ENCODE results near the gene PHETA2. TPM values are rescaled to one million over a fixed set of nuclear protein-coding genes. Genes with fewer than 3 reads are reported as not detected.

The PHETA2 gene, protein sequence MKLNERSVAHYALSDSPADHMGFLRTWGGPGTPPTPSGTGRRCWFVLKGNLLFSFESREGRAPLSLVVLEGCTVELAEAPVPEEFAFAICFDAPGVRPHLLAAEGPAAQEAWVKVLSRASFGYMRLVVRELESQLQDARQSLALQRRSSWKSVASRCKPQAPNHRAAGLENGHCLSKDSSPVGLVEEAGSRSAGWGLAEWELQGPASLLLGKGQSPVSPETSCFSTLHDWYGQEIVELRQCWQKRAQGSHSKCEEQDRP
- polyA plus RNA-seq (2011; rRNA removed) (0.03 TPM in 1 of 2 replicates, not detected in the other), polyA plus RNA-seq (2017; fragmentation: RNase III; extraction: RNeasy Plus Mini Kit Qiagen cat#74134 plus additional on column Dnase treatment) (0.04 TPM in 1 of 3 replicates, not detected in the others), polyA minus RNA-seq (2011; rRNA and poly(A)+ RNA removed) (not detected in 2 replicates)
- not detected in 2 replicates for polyA plus RNA-seq (2012; cell fraction: cytosol; rRNA removed)
- polyA plus RNA-seq (2012; cell fraction: nucleus; rRNA removed) = 0.05 and 0.06 TPM in 2 replicates

DNA sequence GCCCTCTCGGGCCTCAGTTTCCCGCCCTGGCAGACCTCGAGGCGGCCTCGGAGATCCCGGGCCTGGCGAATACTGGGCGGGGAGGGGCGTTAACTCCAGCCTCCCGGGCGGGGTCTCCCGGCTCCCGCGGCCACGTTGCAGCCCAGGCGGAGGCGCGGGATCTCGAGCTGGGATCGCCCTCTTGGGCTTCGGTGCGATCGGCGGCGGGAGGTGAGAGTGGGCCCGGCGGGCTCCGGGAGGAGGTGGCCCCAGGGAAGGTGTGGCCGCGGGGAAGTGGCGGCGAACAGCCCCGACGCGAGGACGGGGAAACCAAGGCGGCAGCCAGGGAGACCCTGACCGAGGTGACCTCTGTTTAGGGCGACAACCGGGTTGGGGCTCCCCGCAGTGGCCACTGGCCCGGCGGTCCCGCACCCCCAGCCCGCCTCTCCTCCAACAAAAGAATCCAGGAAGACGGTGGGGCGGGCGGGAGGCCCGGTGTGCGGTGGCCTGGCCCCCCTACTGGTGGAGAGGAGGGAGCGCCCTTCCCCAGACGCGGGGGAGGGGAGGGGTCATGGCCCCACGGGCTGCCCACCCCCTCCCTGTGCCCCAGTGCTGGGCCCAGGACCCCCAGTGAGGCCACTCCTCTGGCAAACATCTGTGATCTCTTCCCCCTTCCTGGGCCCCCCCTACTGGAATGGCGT is at the start of gene PHETA2:
Gene PHETA2, plus strand, starts transcription at position 117 of the 680 bp plus-strand sequence. CDS start 3,046 bp downstream, outside the sequence.
- no peak for FAIRE-seq
- Histone ChIP-seq H3K4me2 (no peak within 1 kb of the TSS), H3K4me1 (peaks cover 9% of the 10 kb centered on the region; the same call in 2 of the 3 replicates), H3K9me3 (peaks cover 7% of the 10 kb centered on the region; the same call in 1 of the 3 replicates), H3K27ac (no peak within 1 kb of the TSS), H3K4me3 (no peak within 1 kb of the TSS)
- 46% methylated on average over 8 of the region's 55 CpGs for WGBS (ENCODE audit: missing lambda C conversion rate)
- no peak for ATAC-seq
- no peak for DNase-seq (ENCODE audit: low read depth in 1 of 2, low spot score in 1 of 2)
- ChIA-PET POLR2A (no interaction called here), CTCF (no interaction called here)
- TF ChIP-seq, protein P1, sequence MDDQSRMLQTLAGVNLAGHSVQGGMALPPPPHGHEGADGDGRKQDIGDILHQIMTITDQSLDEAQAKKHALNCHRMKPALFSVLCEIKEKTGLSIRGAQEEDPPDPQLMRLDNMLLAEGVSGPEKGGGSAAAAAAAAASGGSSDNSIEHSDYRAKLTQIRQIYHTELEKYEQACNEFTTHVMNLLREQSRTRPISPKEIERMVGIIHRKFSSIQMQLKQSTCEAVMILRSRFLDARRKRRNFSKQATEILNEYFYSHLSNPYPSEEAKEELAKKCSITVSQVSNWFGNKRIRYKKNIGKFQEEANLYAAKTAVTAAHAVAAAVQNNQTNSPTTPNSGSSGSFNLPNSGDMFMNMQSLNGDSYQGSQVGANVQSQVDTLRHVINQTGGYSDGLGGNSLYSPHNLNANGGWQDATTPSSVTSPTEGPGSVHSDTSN (IDR thresholded peaks at IDR 0.05) = no peak
- no peak for TF ChIP-seq SREBF2 (IDR thresholded peaks at IDR 0.05)
- TF ChIP-seq JUN (IDR thresholded peaks at IDR 0.05) = no peak
- TF ChIP-seq RAD21 (conservative IDR thresholded peaks at IDR 0.05 in 1 of 2, IDR thresholded peaks at IDR 0.05 in 1 of 2) = no peak

DNA sequence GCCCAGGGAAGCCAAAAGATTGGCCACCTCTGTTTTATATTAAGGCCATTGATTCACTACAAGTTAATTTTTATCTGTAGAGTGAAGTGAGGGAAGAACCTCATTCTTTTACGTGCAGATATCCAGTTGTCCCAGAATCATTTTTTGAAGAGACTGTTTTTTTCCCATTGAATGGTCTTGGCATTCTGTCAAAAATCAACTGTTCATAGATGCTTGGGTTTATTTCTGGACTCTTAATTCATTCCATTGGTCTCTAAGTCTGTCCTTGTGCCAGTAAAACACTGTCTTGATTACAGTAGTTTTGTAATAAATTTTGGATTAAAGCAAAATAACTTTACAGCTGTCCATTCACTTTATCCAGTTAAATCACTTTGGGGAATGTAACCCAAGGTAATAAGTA is 48.6 kb upstream of the PHETA2 start:
- ChIA-PET CTCF (interaction anchor here (0.6 to 1.2 kb wide), 3 partner anchors 51 to 68 kb away, joined by 3 to 4 read pairs (median 3); no protein-coding TSS in a partner anchor), POLR2A (no interaction called here)
- Histone ChIP-seq H3K27ac (no peak overlapping the region), H3K4me2 (no peak overlapping the region), H3K4me1 (no peaks in the 10 kb centered on the region), H3K4me3 (no peak overlapping the region), H3K9me3 (no peaks in the 10 kb centered on the region)
- DNase-seq (ENCODE audit: low read depth in 1 of 2, low spot score in 1 of 2) (no peak), ATAC-seq (no peak), FAIRE-seq (no peak)
- WGBS (ENCODE audit: missing lambda C conversion rate) = 7% methylated on average over 1 of the region's 1 CpG
- no peak for TF ChIP-seq CBX2 (IDR thresholded peaks at IDR 0.05; ENCODE audit: borderline replicate concordance, low read depth)

DNA sequence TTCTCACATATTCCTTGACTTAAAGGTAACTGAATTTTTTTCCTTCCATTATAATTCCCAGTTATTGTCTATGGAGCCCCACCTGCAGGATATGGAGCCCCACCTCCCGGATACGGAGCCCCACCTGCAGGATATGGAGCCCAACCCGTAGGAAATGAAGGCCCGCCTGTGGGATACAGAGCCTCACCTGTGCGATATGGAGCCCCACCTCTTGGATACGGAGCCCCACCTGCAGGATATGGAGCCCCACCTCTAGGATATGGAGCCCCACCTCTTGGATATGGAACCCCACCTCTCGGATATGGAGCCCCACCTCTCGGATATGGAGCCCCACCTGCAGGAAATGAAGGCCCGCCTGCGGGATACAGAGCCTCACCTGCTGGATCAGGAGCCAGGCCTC is 47.3 kb upstream of the PHETA2 start:
- H3K4me1 ChIP-seq = no peaks in the 10 kb centered on the region
- no peaks in the 10 kb centered on the region for H3K9me3 ChIP-seq
- ChIA-PET POLR2A (no interaction called here), CTCF (no interaction called here)
- TF ChIP-seq CHD4 (IDR thresholded peaks at IDR 0.05; ENCODE audit: borderline replicate concordance) (no peak), EHF (CRISPR knock-in tag; IDR thresholded peaks at IDR 0.05) (no peak), TP53 (CRISPR knock-in tag; IDR thresholded peaks at IDR 0.05) (no peak), ZNF302 (CRISPR knock-in tag; IDR thresholded peaks at IDR 0.05) (no peak), GATA3 (IDR thresholded peaks at IDR 0.05; ENCODE audit: borderline replicate concordance) (no peak), HEYL (CRISPR knock-in tag; IDR thresholded peaks at IDR 0.05) (no peak), MYC (IDR thresholded peaks at IDR 0.05; ENCODE audit: borderline replicate concordance, low read length) (no peak), KDM1A (IDR thresholded peaks at IDR 0.05; ENCODE audit: low read depth) (no peak), FOSB (CRISPR knock-in tag; IDR thresholded peaks at IDR 0.05) (no peak), HOXA7 (CRISPR knock-in tag; IDR thresholded peaks at IDR 0.05) (no peak), EHMT2 (IDR thresholded peaks at IDR 0.05; ENCODE audit: low read depth) (no peak)
- TF ChIP-seq, protein P2, sequence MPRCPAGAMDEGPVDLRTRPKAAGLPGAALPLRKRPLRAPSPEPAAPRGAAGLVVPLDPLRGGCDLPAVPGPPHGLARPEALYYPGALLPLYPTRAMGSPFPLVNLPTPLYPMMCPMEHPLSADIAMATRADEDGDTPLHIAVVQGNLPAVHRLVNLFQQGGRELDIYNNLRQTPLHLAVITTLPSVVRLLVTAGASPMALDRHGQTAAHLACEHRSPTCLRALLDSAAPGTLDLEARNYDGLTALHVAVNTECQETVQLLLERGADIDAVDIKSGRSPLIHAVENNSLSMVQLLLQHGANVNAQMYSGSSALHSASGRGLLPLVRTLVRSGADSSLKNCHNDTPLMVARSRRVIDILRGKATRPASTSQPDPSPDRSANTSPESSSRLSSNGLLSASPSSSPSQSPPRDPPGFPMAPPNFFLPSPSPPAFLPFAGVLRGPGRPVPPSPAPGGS (IDR thresholded peaks at IDR 0.05) = no peak
- TF ChIP-seq, protein P3, sequence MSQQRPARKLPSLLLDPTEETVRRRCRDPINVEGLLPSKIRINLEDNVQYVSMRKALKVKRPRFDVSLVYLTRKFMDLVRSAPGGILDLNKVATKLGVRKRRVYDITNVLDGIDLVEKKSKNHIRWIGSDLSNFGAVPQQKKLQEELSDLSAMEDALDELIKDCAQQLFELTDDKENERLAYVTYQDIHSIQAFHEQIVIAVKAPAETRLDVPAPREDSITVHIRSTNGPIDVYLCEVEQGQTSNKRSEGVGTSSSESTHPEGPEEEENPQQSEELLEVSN (IDR thresholded peaks at IDR 0.05; ENCODE audit: borderline replicate concordance, low read depth) = no peak
- 87% methylated on average over 6 of the region's 10 CpGs for WGBS (ENCODE audit: missing lambda C conversion rate)
- no peak overlapping the region for H3K4me3 ChIP-seq
- no peak overlapping the region for H3K4me2 ChIP-seq
- no peak overlapping the region for H3K27ac ChIP-seq
- no peak for FAIRE-seq
- ATAC-seq = no peak
- no peak for DNase-seq (ENCODE audit: low read depth in 1 of 2, low spot score in 1 of 2)
